H1 (cell line): ENCODE results near the gene KIF5C. TPM values are rescaled to one million over a fixed set of nuclear protein-coding genes. Genes with fewer than 3 reads are reported as not detected.

Experiments used
- CTCF ChIA-PET: fragments of 300-600 bp; sonication (Branson Sonifier 250); formaldehyde crosslinking; loops from one replicate; lab custom pipeline; 2021; ENCODE audit not compliant: partially characterized antibody; lab: Charles Lee
- POLR2A ChIA-PET: fragments of 300-600 bp; sonication (Branson Sonifier 250); formaldehyde crosslinking; loops from one replicate; lab custom pipeline; 2021; ENCODE audit warnings: inconsistent platforms; ENCODE audit not compliant: partially characterized antibody; lab: Charles Lee
- DNase-seq, 2 experiments: peaks; one replicate each; pipeline versions ENCODE4 v3.0.0 to v3.0.0-alpha.2; 2010 to 2022; ENCODE audit warnings: low spot score in 2 of 2, low read depth in 1 of 2, mixed read lengths in 1 of 2
- FAIRE-seq: peaks from 2 replicates; lab custom pipeline; 2011; peaks lifted over from hg19 to GRCh38; lab: Jason Lieb, UNC
- H2AFZ ChIP-seq: 2 replicates; pipeline ENCODE4 v1.8.1; 2012; ENCODE audit warnings: low read length, inconsistent platforms
- H2AK5ac ChIP-seq: 2 replicates; pipeline ENCODE4 v1.6.1; 2013; ENCODE audit warnings: low read depth, low read length
- H2BK120ac ChIP-seq: replicated peaks from 2 replicates; pipeline ENCODE3; 2013; ENCODE audit warnings: low read depth, low read length, inconsistent platforms
- H2BK12ac ChIP-seq: 2 replicates; pipeline ENCODE4 v1.6.1; 2013; ENCODE audit warnings: low read depth, low read length
- H2BK15ac ChIP-seq: 2 replicates; pipeline ENCODE4 v1.6.1; 2013; ENCODE audit warnings: low read length
- H2BK20ac ChIP-seq: 2 replicates; pipeline ENCODE4 v1.6.1; 2013; ENCODE audit warnings: low read length
- H2BK5ac ChIP-seq: 2 replicates; pipeline ENCODE4 v1.6.1; 2013; ENCODE audit warnings: low read depth, low read length
- H3K14ac ChIP-seq: 2 replicates; pipeline ENCODE4 v1.6.1; 2013; ENCODE audit warnings: inconsistent platforms; ENCODE audit not compliant: insufficient read length
- H3K18ac ChIP-seq: 2 replicates; pipeline ENCODE4 v1.6.1; 2013; ENCODE audit warnings: low read length; ENCODE audit errors: extremely low read depth
- H3K23ac ChIP-seq: 2 replicates; pipeline ENCODE4 v1.6.1; 2013; ENCODE audit warnings: inconsistent platforms; ENCODE audit not compliant: insufficient read length
- H3K23me2 ChIP-seq: 2 replicates; pipeline ENCODE4 v1.6.1; 2013; ENCODE audit warnings: low read depth, low read length
- H3K27ac ChIP-seq: 2 replicates; pipeline ENCODE4 v1.6.1; 2011; ENCODE audit warnings: low read depth, low read length, inconsistent platforms
- H3K27me3 ChIP-seq, 4 experiments: replicated peaks in 1 of 4; 1 replicate in 1 of 4; 2 replicates in 3 of 4; pipeline versions ENCODE4 v1.6.1 to v1.8.1; 2011 to 2013; ENCODE audit warnings: low read length in 3 of 4, mild to moderate bottlenecking in 3 of 4, inconsistent platforms in 2 of 4, mixed read lengths in 2 of 4, moderate library complexity in 1 of 4; ENCODE audit not compliant: control insufficient read depth in 3 of 4, insufficient read depth in 3 of 4; ENCODE audit errors: extremely low read depth in 1 of 4
- H3K36me3 ChIP-seq, 4 experiments: 2 replicates each; pipeline versions ENCODE4 v1.6.1 to v1.8.1; 2011 to 2013; ENCODE audit warnings: mild to moderate bottlenecking in 4 of 4, low read length in 3 of 4, moderate library complexity in 2 of 4, control low read depth in 1 of 4, inconsistent platforms in 1 of 4; ENCODE audit not compliant: insufficient read depth in 4 of 4, control insufficient read depth in 2 of 4
- H3K4ac ChIP-seq: replicated peaks from 2 replicates; pipeline ENCODE3; 2013; ENCODE audit warnings: low read length, low read depth, mixed read lengths, inconsistent platforms; ENCODE audit not compliant: insufficient read length
- H3K4me1 ChIP-seq, 4 experiments: replicated peaks in 1 of 4; 1 replicate in 1 of 4; 2 replicates in 3 of 4; pipeline versions ENCODE4 v1.6.1 to v1.8.1; 2011 to 2013; ENCODE audit warnings: low read length in 3 of 4, inconsistent platforms in 2 of 4, mixed read lengths in 1 of 4; ENCODE audit not compliant: insufficient read depth in 4 of 4, control insufficient read depth in 3 of 4
- H3K4me2 ChIP-seq, 2 experiments: 2 replicates each; pipeline versions ENCODE4 v1.6.1 to v1.8.1; 2011 to 2013; ENCODE audit warnings: low read depth in 2 of 2, low read length in 2 of 2, control low read depth in 1 of 2, inconsistent platforms in 1 of 2, mild to moderate bottlenecking in 1 of 2; ENCODE audit not compliant: insufficient read depth in 1 of 2
- H3K4me3 ChIP-seq, 4 experiments: fragments of 200-600, 300-600 bp in 1 of 4; sonication (generic), shearing (Covaris generic), sonication (Bioruptor Twin) in 1 of 4; 2 replicates each; pipeline versions ENCODE4 v1.5.1 to v1.8.1; 2011 to 2016; ENCODE audit warnings: low read length in 4 of 4, low read depth in 3 of 4, control low read depth in 2 of 4, inconsistent platforms in 2 of 4, mild to moderate bottlenecking in 2 of 4, mixed read lengths in 1 of 4, moderate library complexity in 1 of 4; ENCODE audit not compliant: insufficient read depth in 2 of 4; ENCODE audit errors: extremely low read depth in 1 of 4
- H3K56ac ChIP-seq: replicated peaks from 2 replicates; pipeline ENCODE3; 2013; ENCODE audit warnings: low read depth, mild to moderate bottlenecking, mixed read lengths, low read length, inconsistent platforms; ENCODE audit not compliant: insufficient read length
- H3K79me1 ChIP-seq: 2 replicates; pipeline ENCODE4 v1.6.1; 2013; ENCODE audit warnings: low read depth, low read length, control low read depth
- H3K79me2 ChIP-seq, 2 experiments: 2 replicates each; pipeline versions ENCODE4 v1.6.1 to v1.8.1; 2012 to 2013; ENCODE audit warnings: low read length in 2 of 2, mild to moderate bottlenecking in 2 of 2, inconsistent platforms in 1 of 2; ENCODE audit not compliant: insufficient read depth in 2 of 2, control insufficient read depth in 1 of 2
- H3K9ac ChIP-seq, 4 experiments: replicated peaks in 1 of 4; 1 replicate in 1 of 4; 2 replicates in 3 of 4; pipeline versions ENCODE4 v1.6.1 to v1.8.1; 2011 to 2013; ENCODE audit warnings: low read depth in 3 of 4, low read length in 3 of 4, control low read depth in 2 of 4, mild to moderate bottlenecking in 2 of 4, moderate library complexity in 2 of 4, inconsistent platforms in 1 of 4; ENCODE audit errors: extremely low read depth in 1 of 4
- H3K9me3 ChIP-seq, 2 experiments: 2 replicates each; pipeline versions ENCODE4 v1.6.1 to v1.8.1; 2012 to 2013; ENCODE audit warnings: mild to moderate bottlenecking in 2 of 2, moderate library complexity in 2 of 2, control low read depth in 1 of 2, inconsistent platforms in 1 of 2, low read depth in 1 of 2, low read length in 1 of 2, mixed read lengths in 1 of 2; ENCODE audit not compliant: insufficient read depth in 2 of 2
- H4K20me1 ChIP-seq, 2 experiments: replicated peaks in 1 of 2; 2 replicates each; pipeline versions ENCODE3 to v1.8.1; 2011 to 2013; ENCODE audit warnings: inconsistent platforms in 2 of 2, low read length in 2 of 2, mild to moderate bottlenecking in 1 of 2; ENCODE audit not compliant: insufficient read depth in 2 of 2, control insufficient read depth in 1 of 2
- H4K5ac ChIP-seq: 2 replicates; pipeline ENCODE4 v1.6.1; 2013; ENCODE audit warnings: low read length, low read depth, mixed read lengths, inconsistent platforms; ENCODE audit not compliant: insufficient read length
- H4K8ac ChIP-seq: 2 replicates; pipeline ENCODE4 v1.8.0; 2013; ENCODE audit warnings: mild to moderate bottlenecking, moderate library complexity, low read length, inconsistent platforms; ENCODE audit not compliant: insufficient read depth; ENCODE audit errors: extremely low read depth
- H4K91ac ChIP-seq: replicated peaks from 2 replicates; pipeline ENCODE3; 2013; ENCODE audit warnings: low read length, mixed read lengths, inconsistent platforms; ENCODE audit not compliant: insufficient read length
- ASH2L ChIP-seq: fragments of 200-600, 300-600 bp; sonication (generic); IDR thresholded peaks from one replicate; pipeline ENCODE4 v1.7.1; 2017; ENCODE audit warnings: low read length
- CHD1 ChIP-seq: IDR thresholded peaks from 2 replicates; pipeline ENCODE4 v1.6.1; 2012; ENCODE audit warnings: low read depth, low read length, improper control_type of control experiment
- CHD2 ChIP-seq: IDR thresholded peaks from 2 replicates; pipeline ENCODE4 v1.6.1; 2012; ENCODE audit warnings: low read length, improper control_type of control experiment
- EGR1 ChIP-seq: IDR thresholded peaks from 2 replicates; pipeline ENCODE4 v1.6.1; 2011; ENCODE audit warnings: low read depth, low read length, borderline replicate concordance
- JUN ChIP-seq: IDR thresholded peaks from 2 replicates; pipeline ENCODE4 v1.6.1; 2011; ENCODE audit warnings: low read depth, mild to moderate bottlenecking, improper control_type of control experiment, low read length
- JUND ChIP-seq: IDR thresholded peaks from 2 replicates; pipeline ENCODE4 v1.6.1; 2011; ENCODE audit warnings: mild to moderate bottlenecking, improper control_type of control experiment, low read length
- MAFK ChIP-seq: IDR thresholded peaks from 2 replicates; pipeline ENCODE4 v1.6.1; 2012; ENCODE audit warnings: low read depth, mild to moderate bottlenecking, improper control_type of control experiment, low read length
- POLR2A ChIP-seq, 2 experiments: IDR thresholded peaks; 1 replicate in 1 of 2; 2 replicates in 1 of 2; pipeline ENCODE4 v1.6.1; 2011; ENCODE audit warnings: low read depth in 2 of 2, low read length in 2 of 2, mild to moderate bottlenecking in 2 of 2; ENCODE audit errors: control extremely low read depth in 1 of 2
- POLR2AphosphoS5 ChIP-seq: IDR thresholded peaks from 2 replicates; pipeline ENCODE4 v1.6.1; 2011; ENCODE audit warnings: low read depth, low read length
- POU5F1 ChIP-seq: IDR thresholded peaks from 2 replicates; pipeline ENCODE4 v1.6.1; 2011; ENCODE audit warnings: low read depth, mild to moderate bottlenecking, low read length, moderate library complexity
- RAD21 ChIP-seq, 2 experiments: IDR thresholded peaks in 1 of 2; conservative IDR thresholded peaks in 1 of 2; 2 replicates each; pipeline ENCODE4 v1.6.1; 2011; ENCODE audit warnings: low read depth in 2 of 2, low read length in 2 of 2, improper control_type of control experiment in 1 of 2, inconsistent platforms in 1 of 2, mild to moderate bottlenecking in 1 of 2, moderate library complexity in 1 of 2
- RFX5 ChIP-seq: IDR thresholded peaks from 2 replicates; pipeline ENCODE4 v1.6.1; 2011; ENCODE audit warnings: low read depth, low read length, improper control_type of control experiment, borderline replicate concordance
- TBP ChIP-seq: IDR thresholded peaks from 2 replicates; pipeline ENCODE4 v1.6.1; 2011; ENCODE audit warnings: low read depth, low read length, improper control_type of control experiment
- YY1 ChIP-seq: IDR thresholded peaks from 2 replicates; pipeline ENCODE4 v1.6.1; 2011; ENCODE audit warnings: low read depth, mild to moderate bottlenecking, low read length
- WGBS, 2 experiments: shearing (Covaris generic) in 1 of 2; methylation state at CpG; one replicate each; pipeline versions ENCODE4 v1.1.6 to v1.1.7; 2013 to 2015; ENCODE audit warnings: low lambda C conversion rate in 2 of 2, mixed read lengths in 2 of 2, inconsistent platforms in 1 of 2, low coverage in 1 of 2, missing lambda C conversion rate in 1 of 2; ENCODE audit not compliant: insufficient replicate concordance in 2 of 2, insufficient coverage in 1 of 2, insufficient read length in 1 of 2; ENCODE audit errors: extremely low coverage in 1 of 2, missing lambda C conversion rate in 1 of 2; 5-methylcytosine and 5-hydroxymethylcytosine counted together
- polyA plus RNA-seq, 7 experiments: library from polyadenylated mRNA; depleted of rRNA in 3 of 7; stranded (reverse) in 5 of 7; unstranded in 2 of 7; fragments of >200 nt in 5 of 7; fragments of 200-250 nt in 2 of 7; gene quantifications; 1 replicate in 5 of 7; 2 replicates in 1 of 7; 4 replicates in 1 of 7; pipeline versions ENCODE4 v1.2.1 to v1.2.3, GENCODE V29; 2011 to 2013; ENCODE audit warnings: missing spikeins in 2 of 7, mixed read lengths in 2 of 7
- total RNA-seq: library from RNA; stranded (reverse); fragmentation: NEBNext Ultra II Directional; extraction: Animal tissue kit (Norgen Biotek cat#: 25700); gene quantifications from 2 replicates; pipeline ENCODE4 v1.2.1, GENCODE V29; 2021
- TF ChIP-seq, protein P1 (sequence below): IDR thresholded peaks from 2 replicates; pipeline ENCODE4 v1.6.1; 2012; ENCODE audit warnings: inconsistent platforms

Gene KIF5C
- total and polyA plus RNA-seq, 2 of the 8 experiments (the other 6 are each of a cell fraction or from before 2014, with no cell fraction given), result 16.3 to 66.4 TPM

DNA sequence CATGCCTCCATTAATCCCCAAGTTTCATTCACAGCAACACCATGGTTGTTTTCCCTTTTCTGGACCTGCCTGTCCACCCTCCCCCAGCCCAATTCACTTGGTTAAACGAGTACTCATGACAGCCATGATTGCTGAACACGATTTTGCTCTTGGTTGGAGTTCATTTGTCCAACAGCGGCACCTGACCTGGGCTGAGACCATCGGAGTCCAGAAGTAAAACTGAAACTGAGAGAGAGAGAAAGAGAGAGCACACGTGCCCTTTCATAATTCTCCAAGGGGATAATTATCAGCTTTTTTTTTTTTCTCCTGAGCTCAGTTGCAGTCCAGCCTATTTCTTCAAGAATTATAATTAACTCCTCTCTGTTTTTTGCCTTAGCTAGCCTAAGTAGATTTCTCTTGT is 13.7 kb upstream of the KIF5C start:
- H2BK120ac ChIP-seq, result no peak overlapping the region
- H3K4me2 ChIP-seq, result no peak overlapping the region
- H4K20me1 ChIP-seq, result no peaks in the 10 kb centered on the region
- H3K36me3 ChIP-seq, result no peaks in the 10 kb centered on the region
- no peaks in the 10 kb centered on the region for H3K4me1 ChIP-seq
- no peaks in the 10 kb centered on the region for H3K9me3 ChIP-seq
- H2BK20ac ChIP-seq, result no peak overlapping the region
- H4K8ac ChIP-seq, result no peak overlapping the region
- no peak overlapping the region for H4K91ac ChIP-seq
- no peaks in the 10 kb centered on the region for H3K79me2 ChIP-seq
- no peaks in the 10 kb centered on the region for H3K23me2 ChIP-seq
- no peak overlapping the region for H2BK5ac ChIP-seq
- no peak overlapping the region for H3K14ac ChIP-seq
- H4K5ac ChIP-seq, result no peak overlapping the region
- no peak overlapping the region for H2BK15ac ChIP-seq
- 85% methylated on average over 4 of the region's 5 CpGs; no CpG with 5 or more reads in 1 of the 2 experiments for WGBS, 2 experiments
- no peak for DNase-seq
- no peak overlapping the region for H3K18ac ChIP-seq
- POLR2A ChIA-PET, result no interaction called here
- CTCF ChIA-PET, result interaction anchor here (0.6 to 1.3 kb wide), 4 partner anchors 10 to 1739 kb away, joined by 3 to 4 read pairs (median 3); no protein-coding TSS in a partner anchor
- H3K4ac ChIP-seq, result no peak overlapping the region
- H3K9ac ChIP-seq, result no peak overlapping the region
- TF ChIP-seq ASH2L, result no peak
- TF ChIP-seq JUN, result no peak
- TF ChIP-seq EGR1, result no peak
- TF ChIP-seq YY1, result no peak
- no peak for TF ChIP-seq MAFK
- TF ChIP-seq CHD2, result no peak
- no peak for TF ChIP-seq JUND
- TF ChIP-seq, protein P1, sequence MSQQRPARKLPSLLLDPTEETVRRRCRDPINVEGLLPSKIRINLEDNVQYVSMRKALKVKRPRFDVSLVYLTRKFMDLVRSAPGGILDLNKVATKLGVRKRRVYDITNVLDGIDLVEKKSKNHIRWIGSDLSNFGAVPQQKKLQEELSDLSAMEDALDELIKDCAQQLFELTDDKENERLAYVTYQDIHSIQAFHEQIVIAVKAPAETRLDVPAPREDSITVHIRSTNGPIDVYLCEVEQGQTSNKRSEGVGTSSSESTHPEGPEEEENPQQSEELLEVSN, result no peak
- no peak for TF ChIP-seq POU5F1
- TF ChIP-seq TBP, result no peak
- no peak for TF ChIP-seq POLR2A (IDR thresholded peaks at IDR 0.05; ENCODE audit: control extremely low read depth in 1 of 2, low read depth in 2 of 2, low read length in 2 of 2)
- TF ChIP-seq POLR2AphosphoS5, result no peak
- no peak for TF ChIP-seq CHD1
- no peak for TF ChIP-seq RAD21 (IDR thresholded peaks at IDR 0.05 in 1 of 2, conservative IDR thresholded peaks at IDR 0.05 in 1 of 2; ENCODE audit: low read depth in 2 of 2, low read length in 2 of 2)
- TF ChIP-seq RFX5, result no peak
- peaks cover 0 to 2% (median under 1%) of the 10 kb centered on the region in 4 experiments; a peak in 1 of 7 replicates for H3K27me3 ChIP-seq
- no peak overlapping the region for H3K56ac ChIP-seq
- no peak overlapping the region for H2AFZ ChIP-seq
- no peak overlapping the region for H2BK12ac ChIP-seq
- H3K4me3 ChIP-seq, result no peak overlapping the region
- no peak overlapping the region for H3K27ac ChIP-seq
- no peak for FAIRE-seq
- H3K79me1 ChIP-seq, result no peaks in the 10 kb centered on the region
- no peak overlapping the region for H2AK5ac ChIP-seq
- no peak overlapping the region for H3K23ac ChIP-seq
